Astrocyte (in vitro differentiated cells and primary cell): ENCODE measurements around the gene SCIN.

Experiments
- EZH2 ChIP-seq: IDR thresholded peaks from 2 replicates; pipeline ENCODE4 v1.6.1; 2012; ENCODE audit warnings: mild to moderate bottlenecking, low read length, inconsistent platforms; ENCODE audit not compliant: insufficient read depth
- TF ChIP-seq, protein P1 (sequence below): IDR thresholded peaks from 2 replicates; pipeline ENCODE4 v1.5.1; 2011; ENCODE audit warnings: low read depth, mild to moderate bottlenecking, inconsistent platforms, low read length, moderate library complexity; ENCODE audit not compliant: insufficient read depth

GRCh38 chr7:12692035-12692434, 121.5 kb downstream of the SCIN start:
- no peak for TF ChIP-seq EZH2
- TF ChIP-seq, protein P1, sequence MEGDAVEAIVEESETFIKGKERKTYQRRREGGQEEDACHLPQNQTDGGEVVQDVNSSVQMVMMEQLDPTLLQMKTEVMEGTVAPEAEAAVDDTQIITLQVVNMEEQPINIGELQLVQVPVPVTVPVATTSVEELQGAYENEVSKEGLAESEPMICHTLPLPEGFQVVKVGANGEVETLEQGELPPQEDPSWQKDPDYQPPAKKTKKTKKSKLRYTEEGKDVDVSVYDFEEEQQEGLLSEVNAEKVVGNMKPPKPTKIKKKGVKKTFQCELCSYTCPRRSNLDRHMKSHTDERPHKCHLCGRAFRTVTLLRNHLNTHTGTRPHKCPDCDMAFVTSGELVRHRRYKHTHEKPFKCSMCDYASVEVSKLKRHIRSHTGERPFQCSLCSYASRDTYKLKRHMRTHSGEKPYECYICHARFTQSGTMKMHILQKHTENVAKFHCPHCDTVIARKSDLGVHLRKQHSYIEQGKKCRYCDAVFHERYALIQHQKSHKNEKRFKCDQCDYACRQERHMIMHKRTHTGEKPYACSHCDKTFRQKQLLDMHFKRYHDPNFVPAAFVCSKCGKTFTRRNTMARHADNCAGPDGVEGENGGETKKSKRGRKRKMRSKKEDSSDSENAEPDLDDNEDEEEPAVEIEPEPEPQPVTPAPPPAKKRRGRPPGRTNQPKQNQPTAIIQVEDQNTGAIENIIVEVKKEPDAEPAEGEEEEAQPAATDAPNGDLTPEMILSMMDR, result no peak
